Endodermal cell (in vitro differentiated cells): ENCODE data around the gene MYO1B. TPM values are rescaled to one million over a fixed set of nuclear protein-coding genes. Genes with fewer than 3 reads are reported as not detected.

Experiments used
- DNase-seq: peaks from one replicate; pipeline ENCODE4 v3.0.0-alpha.2; 2017
- H3K27ac ChIP-seq: 2 replicates; pipeline ENCODE4 v1.5.1; 2013; ENCODE audit warnings: mild to moderate bottlenecking, low read depth, low read length, moderate library complexity
- H3K27me3 ChIP-seq: 2 replicates; pipeline ENCODE4 v1.6.1; 2013; ENCODE audit warnings: mild to moderate bottlenecking, low read length, moderate library complexity; ENCODE audit not compliant: insufficient read depth, control insufficient read depth, poor library complexity, severe bottlenecking
- H3K36me3 ChIP-seq: 2 replicates; pipeline ENCODE4 v1.7.0; 2013; ENCODE audit warnings: mild to moderate bottlenecking, low read length, moderate library complexity; ENCODE audit not compliant: control insufficient read depth, insufficient read depth
- H3K4me1 ChIP-seq: one replicate; pipeline ENCODE4 v1.7.0; 2013; ENCODE audit warnings: low read length; ENCODE audit not compliant: control insufficient read depth, insufficient read depth
- H3K4me3 ChIP-seq: 2 replicates; pipeline ENCODE4 v1.5.1; 2013; ENCODE audit warnings: mild to moderate bottlenecking, low read length, moderate library complexity
- H3K9ac ChIP-seq: 2 replicates; pipeline ENCODE4 v1.6.1; 2013; ENCODE audit warnings: mild to moderate bottlenecking, low read length, moderate library complexity; ENCODE audit not compliant: poor library complexity, severe bottlenecking; ENCODE audit errors: extremely low read depth
- H3K9me3 ChIP-seq: 2 replicates; pipeline ENCODE4 v1.6.1; 2013; ENCODE audit warnings: mild to moderate bottlenecking, low read length, moderate library complexity; ENCODE audit not compliant: control insufficient read depth
- H3K27ac Mint-ChIP-seq: 2 replicates; pipeline ENCODE4 v1.8.0; 2020; ENCODE audit warnings: mixed read lengths
- H3K27me3 Mint-ChIP-seq: 2 replicates; pipeline ENCODE4 v1.8.0; 2021; ENCODE audit warnings: mild to moderate bottlenecking, mixed read lengths; ENCODE audit not compliant: insufficient read depth
- H3K36me3 Mint-ChIP-seq: 2 replicates; pipeline ENCODE4 v1.8.0; 2020; ENCODE audit warnings: low read depth, mixed read lengths
- H3K4me1 Mint-ChIP-seq: 2 replicates; pipeline ENCODE4 v1.8.0; 2020; ENCODE audit warnings: mixed read lengths
- H3K4me3 Mint-ChIP-seq: 2 replicates; pipeline ENCODE4 v1.8.0; 2020; ENCODE audit warnings: mild to moderate bottlenecking, moderate library complexity, mixed read lengths
- H3K9me3 Mint-ChIP-seq: 2 replicates; pipeline ENCODE4 v1.8.0; 2020; ENCODE audit warnings: mild to moderate bottlenecking, mixed read lengths
- WGBS, 2 experiments: methylation state at CpG; one replicate each; pipeline versions ENCODE4 v1.1.5 to v1.1.7; 2013; ENCODE audit warnings: missing lambda C conversion rate in 2 of 2, mixed read lengths in 1 of 2; ENCODE audit not compliant: insufficient coverage in 1 of 2, insufficient read length in 1 of 2; 5-methylcytosine and 5-hydroxymethylcytosine counted together
- total RNA-seq, 2 donors: library from RNA; stranded (reverse); fragmentation: NEBNext Ultra II Directional in 1 of 2; extraction: Animal tissue kit (Norgen Biotek cat#: 25700) in 1 of 2; gene quantifications; 2 replicates in 1 of 2; 3 replicates in 1 of 2; pipeline ENCODE4 v1.2.1, GENCODE V29; 2021
- TF ChIP-seq, protein P1 (sequence below): fragments of 200-600 bp; sonication (generic); conservative IDR thresholded peaks from 2 replicates; pipeline ENCODE4 v1.5.0; 2021; ENCODE audit warnings: antibody characterized with exemption, mild to moderate bottlenecking

Gene MYO1B
- total RNA-seq, 2 donors from 2014 or later = 145 to 154 TPM

DNA sequence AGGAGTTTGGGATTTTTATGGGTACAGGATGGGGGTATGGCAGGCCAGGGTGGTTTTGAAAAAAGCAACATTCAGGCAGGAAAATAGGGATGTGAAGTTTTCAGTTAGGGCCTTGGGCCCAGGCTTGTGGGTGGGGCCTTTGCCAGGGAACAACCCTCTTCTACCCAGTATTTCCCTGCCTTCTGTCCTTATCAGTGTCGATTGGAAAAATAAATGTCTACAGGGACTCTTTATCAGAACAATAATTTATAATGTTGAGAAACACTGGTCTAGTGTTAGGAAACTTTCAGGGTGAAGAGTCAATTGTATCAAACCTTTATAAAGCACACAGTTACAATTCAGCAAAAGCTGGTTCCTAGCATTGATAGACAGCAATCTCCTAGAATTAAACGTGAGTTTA is 218.6 kb downstream of the MYO1B start:
- Histone ChIP-seq H3K27ac (no peak overlapping the region), H3K27me3 (no peaks in the 10 kb centered on the region), H3K9ac (no peak overlapping the region), H3K4me3 (no peak overlapping the region), H3K36me3 (no peaks in the 10 kb centered on the region), H3K4me1 (no peaks in the 10 kb centered on the region), H3K9me3 (no peaks in the 10 kb centered on the region)
- Mint-ChIP-seq H3K27me3 (no peaks in the 10 kb centered on the region), H3K27ac (no peak overlapping the region), H3K36me3 (no peaks in the 10 kb centered on the region), H3K9me3 (no peaks in the 10 kb centered on the region), H3K4me3 (no peak overlapping the region), H3K4me1 (no peaks in the 10 kb centered on the region)
- TF ChIP-seq, protein P1, sequence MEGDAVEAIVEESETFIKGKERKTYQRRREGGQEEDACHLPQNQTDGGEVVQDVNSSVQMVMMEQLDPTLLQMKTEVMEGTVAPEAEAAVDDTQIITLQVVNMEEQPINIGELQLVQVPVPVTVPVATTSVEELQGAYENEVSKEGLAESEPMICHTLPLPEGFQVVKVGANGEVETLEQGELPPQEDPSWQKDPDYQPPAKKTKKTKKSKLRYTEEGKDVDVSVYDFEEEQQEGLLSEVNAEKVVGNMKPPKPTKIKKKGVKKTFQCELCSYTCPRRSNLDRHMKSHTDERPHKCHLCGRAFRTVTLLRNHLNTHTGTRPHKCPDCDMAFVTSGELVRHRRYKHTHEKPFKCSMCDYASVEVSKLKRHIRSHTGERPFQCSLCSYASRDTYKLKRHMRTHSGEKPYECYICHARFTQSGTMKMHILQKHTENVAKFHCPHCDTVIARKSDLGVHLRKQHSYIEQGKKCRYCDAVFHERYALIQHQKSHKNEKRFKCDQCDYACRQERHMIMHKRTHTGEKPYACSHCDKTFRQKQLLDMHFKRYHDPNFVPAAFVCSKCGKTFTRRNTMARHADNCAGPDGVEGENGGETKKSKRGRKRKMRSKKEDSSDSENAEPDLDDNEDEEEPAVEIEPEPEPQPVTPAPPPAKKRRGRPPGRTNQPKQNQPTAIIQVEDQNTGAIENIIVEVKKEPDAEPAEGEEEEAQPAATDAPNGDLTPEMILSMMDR = no peak
- WGBS, 2 experiments = 96 to 100% methylated on average over 1 of the region's 2 CpGs
- DNase-seq = no peak

DNA sequence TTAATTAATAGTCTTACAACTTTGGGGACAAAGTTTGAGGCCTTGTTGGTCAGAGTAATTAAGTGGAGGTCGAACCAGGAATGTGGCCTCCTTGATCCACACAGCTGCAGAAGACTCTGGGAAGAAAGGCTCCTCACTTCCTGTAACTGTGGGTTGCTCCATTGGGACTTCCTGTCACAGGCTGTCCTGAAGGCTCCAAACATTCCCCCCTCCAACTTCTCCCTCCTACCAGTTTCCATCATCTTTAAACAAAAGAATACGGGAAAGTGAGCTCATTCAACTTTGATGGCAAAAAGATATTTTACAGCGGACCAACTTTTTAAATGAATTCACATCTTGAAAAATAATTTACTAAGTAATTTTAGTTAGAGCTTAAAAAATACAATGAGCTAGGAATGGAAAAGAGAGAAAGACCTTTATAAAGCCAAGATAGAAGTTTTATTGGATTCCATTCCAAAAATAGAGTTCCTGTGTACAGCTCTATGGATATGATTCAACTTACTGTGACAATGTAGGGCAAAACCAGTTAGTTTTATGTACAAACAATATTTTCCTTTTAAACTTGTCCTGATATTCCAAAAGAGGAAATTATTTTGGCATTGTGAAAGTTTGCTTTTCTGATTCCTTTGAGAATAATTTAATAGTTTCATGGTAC is 220.7 kb downstream of the MYO1B start:
- H3K9me3 Mint-ChIP-seq = no peaks in the 10 kb centered on the region
- no peak overlapping the region for H3K4me3 Mint-ChIP-seq
- no peaks in the 10 kb centered on the region for H3K36me3 Mint-ChIP-seq
- H3K27ac ChIP-seq = no peak overlapping the region
- DNase-seq = no peak
- TF ChIP-seq, protein P1 = no peak
- no peaks in the 10 kb centered on the region for H3K9me3 ChIP-seq
- WGBS, 2 experiments = 98% methylated on average over 3 of the region's 3 CpGs; no CpG with 5 or more reads in 1 of the 2 experiments
- H3K36me3 ChIP-seq = no peaks in the 10 kb centered on the region
- H3K9ac ChIP-seq = no peak overlapping the region
- no peak overlapping the region for H3K27ac Mint-ChIP-seq
- H3K27me3 Mint-ChIP-seq = no peaks in the 10 kb centered on the region
- no peaks in the 10 kb centered on the region for H3K4me1 ChIP-seq
- H3K4me1 Mint-ChIP-seq = no peaks in the 10 kb centered on the region
- no peaks in the 10 kb centered on the region for H3K27me3 ChIP-seq
- no peak overlapping the region for H3K4me3 ChIP-seq

DNA sequence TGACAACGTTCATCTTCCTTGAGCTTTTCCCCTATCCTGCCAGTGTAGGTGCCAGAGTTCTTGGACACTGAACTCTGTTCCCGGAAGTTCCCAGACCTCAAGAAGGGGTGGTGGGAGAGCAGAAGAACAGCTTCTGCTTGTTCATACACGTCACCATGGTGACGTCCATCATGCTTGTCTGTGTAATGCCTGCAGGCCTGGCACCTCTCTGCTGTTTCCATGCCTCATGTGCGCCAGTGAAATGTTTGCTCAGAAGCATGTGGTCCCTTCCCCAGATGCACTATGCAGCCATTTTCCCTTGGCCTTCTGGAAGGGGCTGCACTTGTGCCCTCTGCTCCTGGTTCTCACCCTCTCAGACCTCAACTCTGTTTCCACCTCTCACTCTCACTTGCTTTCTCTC is 221.9 kb downstream of the MYO1B start:
- TF ChIP-seq, protein P1 = no peak
- no peaks in the 10 kb centered on the region for H3K9me3 Mint-ChIP-seq
- H3K4me3 Mint-ChIP-seq = no peak overlapping the region
- Histone ChIP-seq H3K9me3 (no peaks in the 10 kb centered on the region), H3K4me3 (no peak overlapping the region), H3K27me3 (no peaks in the 10 kb centered on the region), H3K4me1 (no peaks in the 10 kb centered on the region), H3K27ac (no peak overlapping the region), H3K36me3 (no peaks in the 10 kb centered on the region), H3K9ac (no peak overlapping the region)
- H3K27ac Mint-ChIP-seq = no peak overlapping the region
- no peaks in the 10 kb centered on the region for H3K36me3 Mint-ChIP-seq
- no peak for DNase-seq
- 83 to 89% methylated on average over 4 to 5 of the region's 5 CpGs for WGBS, 2 experiments
- H3K27me3 Mint-ChIP-seq = no peaks in the 10 kb centered on the region
- no peaks in the 10 kb centered on the region for H3K4me1 Mint-ChIP-seq
